Bronchial epithelial cell (primary cell): Measurements from ENCODE around the gene SRRM1. TPM values are rescaled to one million over a fixed set of nuclear protein-coding genes. Genes with fewer than 3 reads are reported as not detected.

ENCODE experiments used
- DNase-seq: peaks from one replicate; pipeline ENCODE4 v3.0.0-alpha.2; 2010; ENCODE audit warnings: low read depth
- FAIRE-seq: peaks from 2 replicates; lab custom pipeline; 2011; peaks lifted over from hg19 to GRCh38; lab: Jason Lieb, UNC
- H3K27me3 ChIP-seq: 2 replicates; pipeline ENCODE4 v1.5.1; 2011; ENCODE audit warnings: low read length; ENCODE audit not compliant: control insufficient read depth, insufficient read depth
- H3K36me3 ChIP-seq: 2 replicates; pipeline ENCODE4 v1.5.1; 2011; ENCODE audit warnings: low read length; ENCODE audit not compliant: control insufficient read depth, insufficient read depth
- H3K4me3 ChIP-seq: 2 replicates; pipeline ENCODE4 v1.5.1; 2011; ENCODE audit warnings: mild to moderate bottlenecking, low read depth, low read length, control low read depth
- CTCF ChIP-seq: IDR thresholded peaks from 2 replicates; pipeline ENCODE4 v1.5.1; 2011; ENCODE audit warnings: mild to moderate bottlenecking, moderate library complexity, low read length, control low read depth, inconsistent platforms; ENCODE audit not compliant: insufficient read depth, severe bottlenecking
- total RNA-seq: library from RNA; depleted of rRNA; stranded (reverse); fragments of >200 nt; gene quantifications from 2 replicates; pipeline ENCODE4 v1.2.1, GENCODE V29; 2014

SRRM1 gene
- 18.4 and 20.6 TPM in 2 replicates for total RNA-seq

GRCh38 chr1:24642481-24643362, at the start of gene SRRM1:
TSS of gene SRRM1 (plus strand) at chr1:24643302. CDS start at chr1:24643327, 25 bp downstream.
- H3K4me3 ChIP-seq, result peak within 1 kb of the TSS; percentile 75
- FAIRE-seq, result peak; percentile 97

GRCh38 chr1:24594328-24594598, 48.8 kb upstream of the SRRM1 start:
- FAIRE-seq (peak; percentile 90), DNase-seq (peak; percentile 92)
- H3K27me3 ChIP-seq, result peaks cover 1% of the 10 kb centered on the region
- no peaks in the 10 kb centered on the region for H3K36me3 ChIP-seq
- no peak overlapping the region for H3K4me3 ChIP-seq
- TF ChIP-seq CTCF, result no peak

More at GRCh38 chr1:24642481-24643362, at the start of gene SRRM1:
- Histone ChIP-seq H3K27me3 (no peaks in the 10 kb centered on the region), H3K36me3 (peaks cover 9% of the 10 kb centered on the region)
- DNase-seq, result peak; percentile 99
- peak; percentile 11 for TF ChIP-seq CTCF

GRCh38 chr1:24596401-24596880, 46.7 kb upstream of the SRRM1 start:
- no peak overlapping the region for H3K4me3 ChIP-seq
- H3K36me3 ChIP-seq, result no peaks in the 10 kb centered on the region
- FAIRE-seq (no peak), DNase-seq (no peak)
- H3K27me3 ChIP-seq, result peaks cover 1% of the 10 kb centered on the region
- TF ChIP-seq CTCF, result no peak

- Histone ChIP-seq H3K4me3 (no peak overlapping the region), H3K36me3 (no peaks in the 10 kb centered on the region), H3K27me3 (peaks cover 1% of the 10 kb centered on the region)
- FAIRE-seq, result no peak
- TF ChIP-seq CTCF, result no peak
- no peak for DNase-seq
Observed at GRCh38 chr1:24599265-24599664, 43.8 kb upstream of the SRRM1 start.

- H3K4me3 ChIP-seq, result no peak overlapping the region
- DNase-seq (no peak), FAIRE-seq (no peak)
- H3K36me3 ChIP-seq, result no peaks in the 10 kb centered on the region
- TF ChIP-seq CTCF, result no peak
- H3K27me3 ChIP-seq, result no peaks in the 10 kb centered on the region
Observed at GRCh38 chr1:24600551-24600950, 42.6 kb upstream of the SRRM1 start.
